Chondrocyte (in vitro differentiated cells): ENCODE results near the gene ELF2. TPM values are rescaled to one million over a fixed set of nuclear protein-coding genes. Genes with fewer than 3 reads are reported as not detected.
"Not testable (repeated sequence)": the region's sequence is repeated elsewhere in the genome, so short reads cannot be mapped to it uniquely, and the experiment has no call there.

Experiments
- DNase-seq: peaks from one replicate; pipeline ENCODE4 v3.0.0; 2021; ENCODE audit warnings: mixed read lengths, low spot score
- H3K27ac Mint-ChIP-seq: one replicate; pipeline ENCODE4 v1.8.0; 2021; ENCODE audit warnings: mild to moderate bottlenecking, moderate library complexity, mixed read lengths; ENCODE audit not compliant: unreplicated experiment
- H3K27me3 Mint-ChIP-seq: 2 replicates; pipeline ENCODE4 v1.8.0; 2021; ENCODE audit warnings: low read depth, mixed read lengths
- H3K36me3 Mint-ChIP-seq: 2 replicates; pipeline ENCODE4 v1.8.0; 2021; ENCODE audit warnings: low read depth, mixed read lengths
- H3K4me1 Mint-ChIP-seq: 2 replicates; pipeline ENCODE4 v1.8.0; 2021; ENCODE audit warnings: low read depth, mild to moderate bottlenecking, mixed read lengths
- H3K4me3 Mint-ChIP-seq: one replicate; pipeline ENCODE4 v1.8.0; 2021; ENCODE audit warnings: mild to moderate bottlenecking, moderate library complexity, mixed read lengths; ENCODE audit not compliant: unreplicated experiment
- H3K9me3 Mint-ChIP-seq: 2 replicates; pipeline ENCODE4 v1.8.0; 2021; ENCODE audit warnings: low read depth, mixed read lengths
- total RNA-seq: library from RNA; stranded (reverse); gene quantifications from 3 replicates; pipeline ENCODE4 v1.2.1, GENCODE V29; 2021
- TF ChIP-seq, protein P1 (sequence below): fragments of 200-600 bp; sonication (generic); IDR thresholded peaks from 2 replicates; pipeline ENCODE4 v1.5.0; 2021; ENCODE audit warnings: antibody characterized with exemption, mild to moderate bottlenecking, moderate library complexity

Gene ELF2
- total RNA-seq, 1 donor from 2014 or later: 30.2 TPM

- H3K36me3 Mint-ChIP-seq: peaks cover 7% of the 10 kb centered on the region
- H3K9me3 Mint-ChIP-seq: no peaks in the 10 kb centered on the region
- TF ChIP-seq, protein P1, sequence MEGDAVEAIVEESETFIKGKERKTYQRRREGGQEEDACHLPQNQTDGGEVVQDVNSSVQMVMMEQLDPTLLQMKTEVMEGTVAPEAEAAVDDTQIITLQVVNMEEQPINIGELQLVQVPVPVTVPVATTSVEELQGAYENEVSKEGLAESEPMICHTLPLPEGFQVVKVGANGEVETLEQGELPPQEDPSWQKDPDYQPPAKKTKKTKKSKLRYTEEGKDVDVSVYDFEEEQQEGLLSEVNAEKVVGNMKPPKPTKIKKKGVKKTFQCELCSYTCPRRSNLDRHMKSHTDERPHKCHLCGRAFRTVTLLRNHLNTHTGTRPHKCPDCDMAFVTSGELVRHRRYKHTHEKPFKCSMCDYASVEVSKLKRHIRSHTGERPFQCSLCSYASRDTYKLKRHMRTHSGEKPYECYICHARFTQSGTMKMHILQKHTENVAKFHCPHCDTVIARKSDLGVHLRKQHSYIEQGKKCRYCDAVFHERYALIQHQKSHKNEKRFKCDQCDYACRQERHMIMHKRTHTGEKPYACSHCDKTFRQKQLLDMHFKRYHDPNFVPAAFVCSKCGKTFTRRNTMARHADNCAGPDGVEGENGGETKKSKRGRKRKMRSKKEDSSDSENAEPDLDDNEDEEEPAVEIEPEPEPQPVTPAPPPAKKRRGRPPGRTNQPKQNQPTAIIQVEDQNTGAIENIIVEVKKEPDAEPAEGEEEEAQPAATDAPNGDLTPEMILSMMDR: no peak
- no peak overlapping the region for H3K4me3 Mint-ChIP-seq
- H3K4me1 Mint-ChIP-seq: peaks cover 11% of the 10 kb centered on the region
- DNase-seq: no peak
- no peak overlapping the region for H3K27ac Mint-ChIP-seq
- H3K27me3 Mint-ChIP-seq: no peaks in the 10 kb centered on the region
Observed at GRCh38 chr4:139076016-139076744, 100.8 kb downstream of the ELF2 start.

GRCh38 chr4:139060591-139060990, 116.4 kb downstream of the ELF2 start:
- Mint-ChIP-seq H3K4me1 (peaks cover 4% of the 10 kb centered on the region), H3K27me3 (no peaks in the 10 kb centered on the region), H3K36me3 (peaks cover 20% of the 10 kb centered on the region), H3K9me3 (no peaks in the 10 kb centered on the region), H3K27ac (no peak overlapping the region), H3K4me3 (no peak overlapping the region)
- no peak for DNase-seq
- TF ChIP-seq, protein P1: no peak

DNA sequence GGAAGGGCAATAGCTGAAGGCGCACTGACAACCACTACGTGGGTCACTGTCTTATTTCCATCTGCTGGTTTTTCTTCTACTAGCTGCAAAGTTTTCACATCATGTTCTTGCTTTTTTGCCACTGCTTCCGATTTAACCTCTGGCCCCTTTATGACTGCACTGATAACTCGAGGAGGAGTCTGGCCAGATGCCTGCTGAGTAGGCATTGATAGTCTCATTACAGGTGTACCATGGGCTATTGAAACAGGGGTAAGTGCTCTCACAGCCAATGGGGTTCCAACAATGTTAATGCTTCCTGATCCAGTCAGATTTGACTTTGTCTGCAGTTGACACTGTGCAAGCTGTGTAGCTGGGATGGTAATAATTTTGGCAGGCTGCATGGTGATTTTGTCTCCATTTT, 118.0 kb downstream of the ELF2 start:
- not testable (repeated sequence) for H3K9me3 Mint-ChIP-seq

GRCh38 chr4:139054791-139055505, 122.1 kb downstream of the ELF2 start:
- no peak for DNase-seq
- peaks cover 16% of the 10 kb centered on the region for H3K36me3 Mint-ChIP-seq
- H3K27ac Mint-ChIP-seq: peak overlapping the region; percentile 29
- H3K4me3 Mint-ChIP-seq: no peak overlapping the region
- peaks cover 29% of the 10 kb centered on the region for H3K4me1 Mint-ChIP-seq
- H3K9me3 Mint-ChIP-seq: no peaks in the 10 kb centered on the region
- TF ChIP-seq, protein P1: no peak
- H3K27me3 Mint-ChIP-seq: no peaks in the 10 kb centered on the region

More for the DNA sequence above, 118.0 kb downstream of the ELF2 start:
- peaks cover 20% of the 10 kb centered on the region for H3K4me1 Mint-ChIP-seq
- H3K36me3 Mint-ChIP-seq: peaks cover 18% of the 10 kb centered on the region
- not testable (repeated sequence) for H3K4me3 Mint-ChIP-seq, DNase-seq, H3K27me3 Mint-ChIP-seq
- peak overlapping the region; percentile 46 for H3K27ac Mint-ChIP-seq

DNA sequence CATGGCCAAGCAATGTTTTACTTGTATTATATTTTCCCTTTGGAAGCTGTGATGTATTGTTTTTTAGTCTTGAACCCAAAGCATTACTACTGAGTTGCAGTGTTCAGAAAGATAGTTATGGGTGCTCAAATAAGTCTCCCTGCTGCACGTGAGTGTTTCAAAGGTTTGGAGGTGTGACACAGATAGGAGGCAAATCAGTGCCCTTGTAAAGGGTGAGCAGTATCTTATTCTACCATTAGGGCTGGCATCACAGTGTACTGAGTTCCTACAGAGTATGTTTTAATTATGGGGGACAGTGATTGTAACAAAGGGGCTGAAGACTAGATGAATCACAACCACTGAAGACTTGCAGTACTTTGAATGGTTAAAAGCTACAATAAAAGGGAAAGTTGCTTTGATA, 123.1 kb downstream of the ELF2 start:
- no peaks in the 10 kb centered on the region for H3K9me3 Mint-ChIP-seq
- H3K4me3 Mint-ChIP-seq: no peak overlapping the region
- H3K4me1 Mint-ChIP-seq: peaks cover 38% of the 10 kb centered on the region
- no peaks in the 10 kb centered on the region for H3K27me3 Mint-ChIP-seq
- peaks cover 11% of the 10 kb centered on the region for H3K36me3 Mint-ChIP-seq
- peak overlapping the region; percentile 29 for H3K27ac Mint-ChIP-seq
- TF ChIP-seq, protein P1: no peak
- no peak for DNase-seq
